Nephron progenitor cell (in vitro differentiated cells): ENCODE data around the gene MAN1C1.

Experiments
- DNase-seq: peaks from one replicate; pipeline ENCODE4 v3.0.0; 2021
- H3K27ac Mint-ChIP-seq: 2 replicates; pipeline ENCODE4 v1.8.0; 2021; ENCODE audit warnings: mild to moderate bottlenecking, moderate library complexity, mixed read lengths
- H3K27me3 Mint-ChIP-seq: 2 replicates; pipeline ENCODE4 v1.8.0; 2021; ENCODE audit warnings: mild to moderate bottlenecking, low read depth, mixed read lengths; ENCODE audit not compliant: poor library complexity
- H3K36me3 Mint-ChIP-seq: 2 replicates; pipeline ENCODE4 v1.8.0; 2021; ENCODE audit warnings: low read depth, mixed read lengths
- H3K4me1 Mint-ChIP-seq: 2 replicates; pipeline ENCODE4 v1.8.0; 2021; ENCODE audit warnings: mixed read lengths
- H3K4me3 Mint-ChIP-seq: 2 replicates; pipeline ENCODE4 v1.8.0; 2021; ENCODE audit warnings: mild to moderate bottlenecking, moderate library complexity, mixed read lengths
- H3K9me3 Mint-ChIP-seq: 2 replicates; pipeline ENCODE4 v1.8.0; 2021; ENCODE audit warnings: mild to moderate bottlenecking, moderate library complexity, mixed read lengths
- TF ChIP-seq, protein P1 (sequence below): fragments of 200-600 bp; sonication (generic); IDR thresholded peaks from 2 replicates; pipeline ENCODE4 v1.5.0; 2021; ENCODE audit warnings: antibody characterized with exemption

The MAN1C1 gene

DNA sequence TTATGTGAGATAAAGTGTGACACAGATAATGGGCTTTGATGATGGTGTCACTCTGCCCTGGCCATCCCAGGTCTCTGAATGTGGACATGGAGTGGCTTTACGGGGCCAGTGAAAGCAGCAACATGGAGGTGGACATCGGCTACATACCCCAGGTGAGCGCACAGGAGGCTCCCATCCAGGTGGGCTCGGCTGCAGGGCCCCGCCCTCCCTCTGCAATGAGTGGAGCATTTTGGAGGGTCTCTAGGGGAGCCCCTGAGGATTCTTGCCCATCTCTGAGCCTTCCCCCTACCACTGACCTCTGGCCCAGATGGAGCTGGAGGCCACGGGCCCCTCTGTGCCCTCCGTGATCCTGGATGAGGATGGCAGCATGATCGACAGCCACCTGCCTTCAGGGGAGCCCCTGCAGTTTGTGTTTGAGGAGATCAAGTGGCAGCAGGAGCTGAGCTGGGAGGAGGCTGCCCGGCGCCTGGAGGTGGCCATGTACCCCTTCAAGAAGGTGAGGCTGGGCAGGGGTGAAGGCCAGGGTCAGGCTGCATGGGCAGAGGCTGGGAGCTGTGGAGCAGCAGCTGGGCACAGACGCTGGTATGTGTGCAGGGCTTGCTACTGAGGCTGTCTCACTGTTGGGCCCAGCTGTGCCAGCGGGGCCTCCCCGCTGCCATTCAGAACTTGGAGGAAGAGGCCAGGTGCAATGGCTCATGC lies 194.9 kb downstream of the MAN1C1 start:
- Mint-ChIP-seq H3K27ac (no peak overlapping the region), H3K36me3 (peaks cover 4% of the 10 kb centered on the region), H3K9me3 (no peaks in the 10 kb centered on the region), H3K4me1 (peaks cover 5% of the 10 kb centered on the region), H3K4me3 (no peak overlapping the region), H3K27me3 (peaks cover 3% of the 10 kb centered on the region)
- no peak for DNase-seq
- TF ChIP-seq, protein P1, sequence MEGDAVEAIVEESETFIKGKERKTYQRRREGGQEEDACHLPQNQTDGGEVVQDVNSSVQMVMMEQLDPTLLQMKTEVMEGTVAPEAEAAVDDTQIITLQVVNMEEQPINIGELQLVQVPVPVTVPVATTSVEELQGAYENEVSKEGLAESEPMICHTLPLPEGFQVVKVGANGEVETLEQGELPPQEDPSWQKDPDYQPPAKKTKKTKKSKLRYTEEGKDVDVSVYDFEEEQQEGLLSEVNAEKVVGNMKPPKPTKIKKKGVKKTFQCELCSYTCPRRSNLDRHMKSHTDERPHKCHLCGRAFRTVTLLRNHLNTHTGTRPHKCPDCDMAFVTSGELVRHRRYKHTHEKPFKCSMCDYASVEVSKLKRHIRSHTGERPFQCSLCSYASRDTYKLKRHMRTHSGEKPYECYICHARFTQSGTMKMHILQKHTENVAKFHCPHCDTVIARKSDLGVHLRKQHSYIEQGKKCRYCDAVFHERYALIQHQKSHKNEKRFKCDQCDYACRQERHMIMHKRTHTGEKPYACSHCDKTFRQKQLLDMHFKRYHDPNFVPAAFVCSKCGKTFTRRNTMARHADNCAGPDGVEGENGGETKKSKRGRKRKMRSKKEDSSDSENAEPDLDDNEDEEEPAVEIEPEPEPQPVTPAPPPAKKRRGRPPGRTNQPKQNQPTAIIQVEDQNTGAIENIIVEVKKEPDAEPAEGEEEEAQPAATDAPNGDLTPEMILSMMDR = no peak

DNA sequence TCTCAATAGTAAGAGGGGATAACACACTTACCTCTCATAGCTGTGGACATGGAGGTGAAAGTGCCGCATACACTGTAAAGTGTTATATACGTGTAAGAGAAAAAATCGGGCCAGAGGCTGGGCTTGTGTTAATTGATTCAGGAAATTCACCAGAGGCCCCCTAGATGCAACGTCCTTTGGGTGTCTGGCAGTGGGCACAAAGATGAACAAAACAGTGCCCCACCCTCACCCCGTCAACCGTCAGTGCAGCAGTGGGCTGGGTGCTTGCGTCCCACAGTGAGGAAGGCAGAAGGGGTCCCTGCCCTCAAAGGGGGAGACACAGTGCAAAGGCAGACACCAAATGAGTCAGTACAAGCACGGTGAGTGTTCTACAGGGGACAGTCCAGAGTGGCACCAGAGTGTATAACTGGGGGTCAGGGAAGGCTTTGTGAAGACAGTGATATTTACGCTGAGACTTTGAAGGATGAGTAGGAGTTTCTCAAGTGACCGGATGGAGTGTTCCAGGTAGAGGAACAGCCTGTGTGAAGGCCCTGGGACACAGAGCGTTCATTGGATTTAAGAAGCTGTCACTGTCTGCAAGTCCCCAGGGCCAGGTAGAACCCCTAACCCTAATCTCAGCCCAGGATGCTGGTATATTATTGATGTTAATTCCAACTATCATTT lies 196.6 kb downstream of the MAN1C1 start:
- peaks cover 13% of the 10 kb centered on the region for H3K4me1 Mint-ChIP-seq
- H3K27ac Mint-ChIP-seq = no peak overlapping the region
- no peak overlapping the region for H3K4me3 Mint-ChIP-seq
- peaks cover 3% of the 10 kb centered on the region for H3K27me3 Mint-ChIP-seq
- TF ChIP-seq, protein P1 = no peak
- H3K9me3 Mint-ChIP-seq = no peaks in the 10 kb centered on the region
- peaks cover 4% of the 10 kb centered on the region for H3K36me3 Mint-ChIP-seq
- DNase-seq = no peak

DNA sequence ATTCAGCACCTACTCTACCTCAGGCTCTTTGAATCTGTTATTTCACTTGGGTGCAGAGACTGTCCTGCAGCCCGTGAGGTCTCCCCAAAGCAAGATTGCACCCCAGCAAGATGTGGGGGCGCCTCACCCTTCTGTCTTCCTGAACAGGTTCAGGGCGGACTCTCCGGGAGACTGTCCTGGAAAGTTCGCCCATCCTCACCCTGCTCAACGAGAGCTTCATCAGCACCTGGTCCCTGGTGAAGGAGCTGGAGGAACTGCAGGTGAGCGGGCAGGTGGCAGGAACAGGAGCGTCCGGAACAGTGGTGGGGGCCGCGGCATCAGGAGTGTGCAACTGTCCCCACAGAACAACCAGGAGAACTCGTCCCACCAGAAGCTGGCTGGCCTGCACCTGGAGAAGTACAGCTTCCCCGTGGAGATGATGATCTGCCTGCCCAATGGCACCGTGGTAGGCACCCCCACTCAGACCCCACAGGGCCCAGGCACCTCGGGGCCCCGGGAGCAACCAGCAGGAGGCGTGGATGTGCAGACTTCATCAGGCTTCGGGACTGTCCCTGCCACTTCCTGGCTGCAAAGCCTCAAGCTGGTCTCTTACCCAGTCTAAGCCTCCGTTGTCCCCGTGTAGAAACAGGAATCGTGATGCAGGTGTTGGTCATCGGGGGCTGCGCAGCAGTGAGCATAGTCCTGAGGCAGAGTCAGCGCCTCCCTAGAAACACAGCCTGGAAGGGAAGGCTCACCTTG lies 197.3 kb downstream of the MAN1C1 start:
- H3K36me3 Mint-ChIP-seq = peaks cover 3% of the 10 kb centered on the region
- H3K4me3 Mint-ChIP-seq = no peak overlapping the region
- no peak for DNase-seq

DNA sequence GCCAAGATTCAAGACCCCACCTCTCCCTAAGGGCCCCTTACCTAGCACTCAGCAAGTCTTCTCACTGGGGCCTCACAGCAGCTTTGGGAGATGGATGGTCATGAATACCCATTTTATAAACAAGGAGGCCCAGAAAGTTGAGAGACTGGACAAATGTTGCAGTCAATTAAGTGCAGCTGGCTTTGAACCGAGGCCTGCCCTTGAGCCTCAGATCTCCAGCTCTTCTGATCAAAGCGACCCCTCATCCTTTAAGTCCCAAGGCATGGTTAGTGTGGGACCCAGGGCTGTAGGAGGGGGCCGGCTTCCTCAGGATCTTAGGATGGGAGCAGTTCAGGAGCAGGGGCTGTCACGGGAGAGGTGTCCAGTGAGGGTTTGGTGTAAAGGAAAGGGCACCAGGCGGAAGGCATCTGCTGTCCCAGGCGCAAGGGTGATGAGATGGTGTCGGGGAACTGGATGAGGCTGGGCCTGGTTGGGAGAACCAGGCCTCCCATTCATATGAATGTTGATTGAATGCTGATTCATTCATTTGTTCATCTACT lies 198.0 kb downstream of the MAN1C1 start:
- Mint-ChIP-seq H3K27ac (no peak overlapping the region), H3K4me1 (peaks cover 24% of the 10 kb centered on the region), H3K27me3 (no peaks in the 10 kb centered on the region), H3K9me3 (no peaks in the 10 kb centered on the region), H3K4me3 (no peak overlapping the region), H3K36me3 (no peaks in the 10 kb centered on the region)
- DNase-seq = no peak
- TF ChIP-seq, protein P1 = no peak

More for the DNA sequence above, 197.3 kb downstream of the MAN1C1 start:
- Mint-ChIP-seq H3K4me1 (peaks cover 20% of the 10 kb centered on the region), H3K9me3 (no peaks in the 10 kb centered on the region), H3K27ac (no peak overlapping the region), H3K27me3 (no peaks in the 10 kb centered on the region)
- TF ChIP-seq, protein P1 = no peak

DNA sequence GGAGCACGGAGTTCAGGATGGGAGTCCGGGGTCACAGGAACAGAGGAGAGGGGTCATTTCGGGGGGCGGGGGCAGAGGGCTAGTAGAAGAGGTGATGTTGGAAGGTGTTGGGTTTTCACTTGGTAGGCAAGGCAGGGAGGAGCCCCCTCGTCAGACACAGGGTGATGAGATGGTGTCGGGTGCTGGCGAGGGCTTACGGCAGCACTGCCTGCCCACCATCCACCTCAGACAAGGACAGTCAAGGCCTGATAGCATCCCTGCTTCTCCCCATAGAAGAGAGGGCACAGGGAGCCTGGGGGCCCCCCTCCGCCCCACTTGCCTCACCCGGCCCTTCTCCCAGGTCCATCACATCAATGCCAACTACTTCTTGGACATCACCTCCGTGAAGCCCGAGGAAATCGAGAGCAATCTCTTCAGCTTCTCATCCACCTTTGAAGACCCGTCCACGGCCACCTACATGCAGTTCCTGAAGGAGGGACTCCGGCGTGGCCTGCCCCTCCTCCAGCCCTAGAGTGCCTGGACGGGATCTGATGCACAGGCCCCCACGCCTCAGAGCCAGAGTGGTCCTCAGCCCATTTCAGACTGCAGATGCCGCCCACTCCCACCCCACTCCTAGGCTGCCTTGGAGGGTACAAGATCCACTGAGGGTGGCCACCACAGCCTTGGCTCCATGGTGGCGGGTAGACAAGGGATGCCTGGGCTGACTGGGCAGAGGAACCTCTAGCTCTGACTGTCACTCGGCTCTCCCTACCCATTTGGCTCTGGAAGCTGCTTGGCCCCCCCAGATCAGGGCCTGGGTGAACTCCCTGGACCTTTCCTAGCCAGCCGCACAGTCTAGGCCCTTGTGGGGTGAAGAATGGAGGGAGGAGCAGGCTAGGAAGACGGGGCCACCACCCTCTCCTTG lies 198.9 kb downstream of the MAN1C1 start:
- Mint-ChIP-seq H3K4me3 (no peak overlapping the region), H3K9me3 (no peaks in the 10 kb centered on the region), H3K27ac (no peak overlapping the region), H3K27me3 (no peaks in the 10 kb centered on the region), H3K36me3 (no peaks in the 10 kb centered on the region), H3K4me1 (peaks cover 22% of the 10 kb centered on the region)
- TF ChIP-seq, protein P1 = no peak
- no peak for DNase-seq
